ENCODE measurements around the gene NUAK2. TPM values are rescaled to one million over a fixed set of nuclear protein-coding genes. Genes with fewer than 3 reads are reported as not detected.

NUAK2 gene
- total RNA-seq, 2 donors from 2014 or later, result 0.78 to 1.5 TPM

GRCh38 chr1:205262731-205263171 is 58.8 kb downstream of the NUAK2 start:
- H3K27ac ChIP-seq, result no peak overlapping the region
- no peak overlapping the region for H3K4me3 ChIP-seq
- DNase-seq (ENCODE audit: low spot score) (no peak), ATAC-seq (ENCODE audit: insufficient number of reproducible peaks, low FRiP score, low read depth) (no peak)
- H3K36me3 ChIP-seq, result no peaks in the 10 kb centered on the region
- no peak for TF ChIP-seq CTCF (IDR thresholded peaks at IDR 0.05)
- no peaks in the 10 kb centered on the region for H3K9me3 ChIP-seq
- peaks cover 0 to 5% of the 10 kb centered on the region in 2 donors for H3K4me1 ChIP-seq (ENCODE audit: control insufficient read depth in 1 of 2, low read depth in 2 of 2)
- H3K27me3 ChIP-seq (replicated peaks; ENCODE audit: insufficient read depth), result no peaks in the 10 kb centered on the region

GRCh38 chr1:205261946-205262691 is 59.4 kb downstream of the NUAK2 start:
- no peak for TF ChIP-seq CTCF (IDR thresholded peaks at IDR 0.05)
- Histone ChIP-seq H3K27me3 (replicated peaks; ENCODE audit: insufficient read depth) (no peaks in the 10 kb centered on the region), H3K9me3 (no peaks in the 10 kb centered on the region), H3K36me3 (no peaks in the 10 kb centered on the region), H3K4me1 (ENCODE audit: control insufficient read depth in 1 of 2, low read depth in 2 of 2) (peaks cover 0 to 5% of the 10 kb centered on the region in 2 donors), H3K4me3 (no peak overlapping the region), H3K27ac (no peak overlapping the region)
- no peak for DNase-seq (ENCODE audit: low spot score)
- no peak for ATAC-seq (ENCODE audit: insufficient number of reproducible peaks, low FRiP score, low read depth)

GRCh38 chr1:205260948-205261732 is 60.4 kb downstream of the NUAK2 start:
- Histone ChIP-seq H3K36me3 (no peaks in the 10 kb centered on the region), H3K9me3 (no peaks in the 10 kb centered on the region), H3K27me3 (replicated peaks; ENCODE audit: insufficient read depth) (no peaks in the 10 kb centered on the region), H3K4me1 (ENCODE audit: control insufficient read depth in 1 of 2, low read depth in 2 of 2) (peaks cover 0 to 5% of the 10 kb centered on the region in 2 donors), H3K4me3 (no peak overlapping the region), H3K27ac (no peak overlapping the region)
- no peak for TF ChIP-seq CTCF (IDR thresholded peaks at IDR 0.05)
- no peak for ATAC-seq (ENCODE audit: insufficient number of reproducible peaks, low FRiP score, low read depth)
- DNase-seq (ENCODE audit: low spot score), result no peak

GRCh38 chr1:205259998-205260397 is 61.5 kb downstream of the NUAK2 start:
- no peak for ATAC-seq (ENCODE audit: insufficient number of reproducible peaks, low FRiP score, low read depth)
- no peaks in the 10 kb centered on the region for H3K27me3 ChIP-seq (replicated peaks; ENCODE audit: insufficient read depth)
- no peak for DNase-seq (ENCODE audit: low spot score)
- H3K9me3 ChIP-seq, result no peaks in the 10 kb centered on the region
- TF ChIP-seq CTCF (IDR thresholded peaks at IDR 0.05), result no peak
- no peak overlapping the region for H3K27ac ChIP-seq
- no peak overlapping the region for H3K4me3 ChIP-seq
- H3K4me1 ChIP-seq (ENCODE audit: control insufficient read depth in 1 of 2, low read depth in 2 of 2), result peaks cover 4 to 5% of the 10 kb centered on the region in 2 donors
- H3K36me3 ChIP-seq, result no peaks in the 10 kb centered on the region

- no peak overlapping the region for H3K27ac ChIP-seq
- H3K36me3 ChIP-seq, result no peaks in the 10 kb centered on the region
- ATAC-seq (ENCODE audit: insufficient number of reproducible peaks, low FRiP score, low read depth) (no peak), DNase-seq (ENCODE audit: low spot score) (no peak)
- no peak overlapping the region for H3K4me3 ChIP-seq
- no peak for TF ChIP-seq CTCF (IDR thresholded peaks at IDR 0.05)
- no peaks in the 10 kb centered on the region for H3K27me3 ChIP-seq (replicated peaks; ENCODE audit: insufficient read depth)
- peaks cover 4 to 5% of the 10 kb centered on the region in 2 donors for H3K4me1 ChIP-seq (ENCODE audit: control insufficient read depth in 1 of 2, low read depth in 2 of 2)
- no peaks in the 10 kb centered on the region for H3K9me3 ChIP-seq
Measured at GRCh38 chr1:205259324-205259832, 62.2 kb downstream of the NUAK2 start.

Measured in thoracic aorta (tissue), 2 donors.